Neural cell (in vitro differentiated cells): Measurements from ENCODE around the gene SPDYE4.

Source experiments
- EP300 ChIP-seq: fragments of 450-650 bp; conservative IDR thresholded peaks from 2 replicates; pipeline ENCODE4 v1.6.1; 2014; ENCODE audit warnings: antibody characterized with exemption, mild to moderate bottlenecking, moderate library complexity; ENCODE audit not compliant: poor library complexity, severe bottlenecking
- EZH2 ChIP-seq: fragments of 200-600, 300-800 bp; shearing (Covaris generic), sonication (generic); IDR thresholded peaks from 2 replicates; pipeline ENCODE4 v1.6.1; 2014; ENCODE audit warnings: antibody characterized with exemption, low read length, borderline replicate concordance, mild to moderate bottlenecking; ENCODE audit not compliant: insufficient read depth, poor library complexity, severe bottlenecking
- MXI1 ChIP-seq: fragments of 450-650 bp; conservative IDR thresholded peaks from 2 replicates; pipeline ENCODE4 v1.6.1; 2014; ENCODE audit warnings: antibody characterized with exemption, mild to moderate bottlenecking; ENCODE audit not compliant: poor library complexity, severe bottlenecking
- POLR2AphosphoS5 ChIP-seq: IDR thresholded peaks from 2 replicates; pipeline ENCODE4 v1.6.1; 2012
- RAD21 ChIP-seq: fragments of 450-650 bp; conservative IDR thresholded peaks from 2 replicates; pipeline ENCODE4 v1.6.1; 2014; ENCODE audit warnings: antibody characterized with exemption, mild to moderate bottlenecking, moderate library complexity
- SMC3 ChIP-seq: fragments of 450-650 bp; conservative IDR thresholded peaks from 2 replicates; pipeline ENCODE4 v1.6.1; 2014; ENCODE audit warnings: antibody characterized with exemption, mild to moderate bottlenecking, moderate library complexity; ENCODE audit not compliant: poor library complexity
- TAF1 ChIP-seq: IDR thresholded peaks from 2 replicates; pipeline ENCODE4 v1.6.1; 2012; ENCODE audit warnings: low read depth
- TF ChIP-seq, protein P1 (sequence below): fragments of 450-650 bp; IDR thresholded peaks from 2 replicates; pipeline ENCODE4 v1.5.1; 2014; ENCODE audit warnings: antibody characterized with exemption, mild to moderate bottlenecking, moderate library complexity; ENCODE audit not compliant: poor library complexity, severe bottlenecking
- TF ChIP-seq, protein P2 (sequence below): IDR thresholded peaks from 2 replicates; pipeline ENCODE4 v1.6.1; 2012; ENCODE audit warnings: borderline replicate concordance

DNA sequence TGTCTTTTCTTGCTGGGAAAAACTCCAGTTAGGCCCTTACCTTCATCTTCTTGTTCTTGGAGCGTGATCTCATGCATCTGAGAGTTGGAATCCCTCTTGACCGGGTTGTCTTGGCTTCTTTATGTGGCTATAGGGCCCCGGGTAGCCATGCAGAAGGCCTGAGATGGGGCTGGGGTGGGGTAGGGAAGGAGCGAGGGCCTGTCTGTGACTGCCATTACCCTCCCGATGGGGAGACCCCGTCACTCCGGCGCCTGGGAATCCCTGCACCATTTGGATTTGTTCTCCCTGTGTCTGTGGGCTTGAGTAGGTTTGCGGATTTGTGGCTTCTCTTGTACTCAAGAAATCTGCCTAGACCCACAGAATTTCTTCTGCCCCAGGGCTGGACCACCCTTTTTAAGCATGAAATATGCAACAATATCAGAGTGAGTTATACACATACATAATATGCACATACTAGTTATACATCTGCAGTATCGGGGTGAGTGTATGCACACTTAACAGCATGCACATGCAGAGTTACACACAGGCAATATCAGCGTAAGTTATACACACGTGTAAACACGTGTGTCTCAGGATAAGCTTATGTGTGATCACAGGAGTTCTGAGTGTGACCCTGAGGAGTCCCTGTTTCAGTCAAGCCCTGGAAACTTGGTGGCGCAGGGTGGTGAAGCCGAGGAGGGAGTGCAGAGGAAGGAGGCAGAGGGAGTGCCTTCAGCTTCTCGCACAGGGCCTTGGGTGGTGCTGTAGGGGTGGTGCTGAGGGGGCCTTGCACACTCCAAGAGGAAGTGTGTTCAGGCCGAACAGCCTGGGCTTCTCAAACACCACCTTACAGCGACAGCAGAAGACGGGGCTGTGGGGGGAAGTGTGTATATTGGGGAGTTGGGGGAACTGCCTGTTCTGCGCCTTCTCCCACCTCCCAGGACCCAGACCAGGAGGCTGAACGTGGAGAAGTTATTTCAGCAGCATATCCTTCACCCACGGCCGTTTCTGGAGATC, 32.2 kb downstream of the SPDYE4 start:
- TF ChIP-seq, protein P1, sequence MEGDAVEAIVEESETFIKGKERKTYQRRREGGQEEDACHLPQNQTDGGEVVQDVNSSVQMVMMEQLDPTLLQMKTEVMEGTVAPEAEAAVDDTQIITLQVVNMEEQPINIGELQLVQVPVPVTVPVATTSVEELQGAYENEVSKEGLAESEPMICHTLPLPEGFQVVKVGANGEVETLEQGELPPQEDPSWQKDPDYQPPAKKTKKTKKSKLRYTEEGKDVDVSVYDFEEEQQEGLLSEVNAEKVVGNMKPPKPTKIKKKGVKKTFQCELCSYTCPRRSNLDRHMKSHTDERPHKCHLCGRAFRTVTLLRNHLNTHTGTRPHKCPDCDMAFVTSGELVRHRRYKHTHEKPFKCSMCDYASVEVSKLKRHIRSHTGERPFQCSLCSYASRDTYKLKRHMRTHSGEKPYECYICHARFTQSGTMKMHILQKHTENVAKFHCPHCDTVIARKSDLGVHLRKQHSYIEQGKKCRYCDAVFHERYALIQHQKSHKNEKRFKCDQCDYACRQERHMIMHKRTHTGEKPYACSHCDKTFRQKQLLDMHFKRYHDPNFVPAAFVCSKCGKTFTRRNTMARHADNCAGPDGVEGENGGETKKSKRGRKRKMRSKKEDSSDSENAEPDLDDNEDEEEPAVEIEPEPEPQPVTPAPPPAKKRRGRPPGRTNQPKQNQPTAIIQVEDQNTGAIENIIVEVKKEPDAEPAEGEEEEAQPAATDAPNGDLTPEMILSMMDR: no peak
- TF ChIP-seq EP300 (no peak), POLR2AphosphoS5 (no peak), EZH2 (no peak), RAD21 (no peak), TAF1 (no peak), SMC3 (no peak), MXI1 (no peak)
- TF ChIP-seq, protein P2, sequence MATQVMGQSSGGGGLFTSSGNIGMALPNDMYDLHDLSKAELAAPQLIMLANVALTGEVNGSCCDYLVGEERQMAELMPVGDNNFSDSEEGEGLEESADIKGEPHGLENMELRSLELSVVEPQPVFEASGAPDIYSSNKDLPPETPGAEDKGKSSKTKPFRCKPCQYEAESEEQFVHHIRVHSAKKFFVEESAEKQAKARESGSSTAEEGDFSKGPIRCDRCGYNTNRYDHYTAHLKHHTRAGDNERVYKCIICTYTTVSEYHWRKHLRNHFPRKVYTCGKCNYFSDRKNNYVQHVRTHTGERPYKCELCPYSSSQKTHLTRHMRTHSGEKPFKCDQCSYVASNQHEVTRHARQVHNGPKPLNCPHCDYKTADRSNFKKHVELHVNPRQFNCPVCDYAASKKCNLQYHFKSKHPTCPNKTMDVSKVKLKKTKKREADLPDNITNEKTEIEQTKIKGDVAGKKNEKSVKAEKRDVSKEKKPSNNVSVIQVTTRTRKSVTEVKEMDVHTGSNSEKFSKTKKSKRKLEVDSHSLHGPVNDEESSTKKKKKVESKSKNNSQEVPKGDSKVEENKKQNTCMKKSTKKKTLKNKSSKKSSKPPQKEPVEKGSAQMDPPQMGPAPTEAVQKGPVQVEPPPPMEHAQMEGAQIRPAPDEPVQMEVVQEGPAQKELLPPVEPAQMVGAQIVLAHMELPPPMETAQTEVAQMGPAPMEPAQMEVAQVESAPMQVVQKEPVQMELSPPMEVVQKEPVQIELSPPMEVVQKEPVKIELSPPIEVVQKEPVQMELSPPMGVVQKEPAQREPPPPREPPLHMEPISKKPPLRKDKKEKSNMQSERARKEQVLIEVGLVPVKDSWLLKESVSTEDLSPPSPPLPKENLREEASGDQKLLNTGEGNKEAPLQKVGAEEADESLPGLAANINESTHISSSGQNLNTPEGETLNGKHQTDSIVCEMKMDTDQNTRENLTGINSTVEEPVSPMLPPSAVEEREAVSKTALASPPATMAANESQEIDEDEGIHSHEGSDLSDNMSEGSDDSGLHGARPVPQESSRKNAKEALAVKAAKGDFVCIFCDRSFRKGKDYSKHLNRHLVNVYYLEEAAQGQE: no peak
